Stimulated activated naive CD8-positive, alpha-beta T cell treated with anti-CD3 and anti-CD28 coated beads, Interleukin-15, Interleukin-2, amounts not matched to agents 100 ng/mL and 50 ng/mL, for 24 hours (primary cell): ENCODE results near the gene ROPN1L.

Experiments
- H3K27ac Mint-ChIP-seq: one replicate; pipeline ENCODE4 v1.8.0; 2021; ENCODE audit warnings: mild to moderate bottlenecking, mixed read lengths
- H3K27me3 Mint-ChIP-seq: one replicate; pipeline ENCODE4 v1.8.0; 2021; ENCODE audit warnings: mixed read lengths
- H3K36me3 Mint-ChIP-seq: one replicate; pipeline ENCODE4 v1.8.0; 2021; ENCODE audit warnings: low read depth, mixed read lengths
- H3K4me1 Mint-ChIP-seq: one replicate; pipeline ENCODE4 v1.8.0; 2021; ENCODE audit warnings: low read depth, mixed read lengths
- H3K4me3 Mint-ChIP-seq: one replicate; pipeline ENCODE4 v1.8.0; 2021; ENCODE audit warnings: mild to moderate bottlenecking, mixed read lengths
- H3K9me3 Mint-ChIP-seq: one replicate; pipeline ENCODE4 v1.8.0; 2021; ENCODE audit warnings: mixed read lengths

ROPN1L gene

GRCh38 chr5:10475931-10476676 lies 34.4 kb downstream of the ROPN1L start:
- Mint-ChIP-seq H3K27ac (no peak overlapping the region), H3K4me3 (no peak overlapping the region), H3K36me3 (no peaks in the 10 kb centered on the region), H3K4me1 (no peaks in the 10 kb centered on the region), H3K9me3 (peaks cover 10% of the 10 kb centered on the region), H3K27me3 (peaks cover 4% of the 10 kb centered on the region)

GRCh38 chr5:10476878-10477277 lies 35.2 kb downstream of the ROPN1L start:
- Mint-ChIP-seq H3K27me3 (peaks cover 4% of the 10 kb centered on the region), H3K36me3 (no peaks in the 10 kb centered on the region)

GRCh38 chr5:10477943-10478342 lies 36.3 kb downstream of the ROPN1L start:
- Mint-ChIP-seq H3K9me3 (peaks cover 10% of the 10 kb centered on the region), H3K27me3 (peaks cover 4% of the 10 kb centered on the region), H3K4me3 (no peak overlapping the region), H3K36me3 (no peaks in the 10 kb centered on the region), H3K27ac (no peak overlapping the region), H3K4me1 (no peaks in the 10 kb centered on the region)

More at GRCh38 chr5:10476878-10477277, 35.2 kb downstream of the ROPN1L start:
- peaks cover 10% of the 10 kb centered on the region for H3K9me3 Mint-ChIP-seq
- H3K4me3 Mint-ChIP-seq: no peak overlapping the region
- no peaks in the 10 kb centered on the region for H3K4me1 Mint-ChIP-seq
- no peak overlapping the region for H3K27ac Mint-ChIP-seq

GRCh38 chr5:10478436-10478835 lies 36.8 kb downstream of the ROPN1L start:
- Mint-ChIP-seq H3K36me3 (no peaks in the 10 kb centered on the region), H3K27ac (no peak overlapping the region), H3K4me3 (no peak overlapping the region), H3K27me3 (peaks cover 4% of the 10 kb centered on the region), H3K4me1 (no peaks in the 10 kb centered on the region), H3K9me3 (peaks cover 10% of the 10 kb centered on the region)

- Mint-ChIP-seq H3K4me3 (no peak overlapping the region), H3K27me3 (peaks cover 4% of the 10 kb centered on the region), H3K4me1 (no peaks in the 10 kb centered on the region), H3K36me3 (no peaks in the 10 kb centered on the region), H3K9me3 (peaks cover 10% of the 10 kb centered on the region), H3K27ac (no peak overlapping the region)
Measured at GRCh38 chr5:10479154-10479721, 37.6 kb downstream of the ROPN1L start.

- peaks cover 5% of the 10 kb centered on the region for H3K4me1 Mint-ChIP-seq
- no peaks in the 10 kb centered on the region for H3K36me3 Mint-ChIP-seq
- H3K27ac Mint-ChIP-seq: no peak overlapping the region
- H3K4me3 Mint-ChIP-seq: no peak overlapping the region
- H3K9me3 Mint-ChIP-seq: peaks cover 7% of the 10 kb centered on the region
- peaks cover 8% of the 10 kb centered on the region for H3K27me3 Mint-ChIP-seq
Measured at GRCh38 chr5:10480237-10480985, 38.7 kb downstream of the ROPN1L start.

GRCh38 chr5:10481241-10481935 lies 39.7 kb downstream of the ROPN1L start:
- peaks cover 5% of the 10 kb centered on the region for H3K4me1 Mint-ChIP-seq
- peaks cover 8% of the 10 kb centered on the region for H3K27me3 Mint-ChIP-seq
- no peak overlapping the region for H3K27ac Mint-ChIP-seq
- no peak overlapping the region for H3K4me3 Mint-ChIP-seq
- H3K9me3 Mint-ChIP-seq: no peaks in the 10 kb centered on the region
- no peaks in the 10 kb centered on the region for H3K36me3 Mint-ChIP-seq

GRCh38 chr5:10482791-10483530 lies 41.3 kb downstream of the ROPN1L start:
- Mint-ChIP-seq H3K27ac (no peak overlapping the region), H3K27me3 (peaks cover 8% of the 10 kb centered on the region), H3K9me3 (no peaks in the 10 kb centered on the region), H3K4me1 (peaks cover 6% of the 10 kb centered on the region), H3K36me3 (no peaks in the 10 kb centered on the region), H3K4me3 (no peak overlapping the region)

GRCh38 chr5:10484774-10485141 lies 43.1 kb downstream of the ROPN1L start:
- no peak overlapping the region for H3K4me3 Mint-ChIP-seq
- peaks cover 8% of the 10 kb centered on the region for H3K27me3 Mint-ChIP-seq
- peaks cover 24% of the 10 kb centered on the region for H3K4me1 Mint-ChIP-seq
- H3K27ac Mint-ChIP-seq: no peak overlapping the region
- H3K9me3 Mint-ChIP-seq: no peaks in the 10 kb centered on the region
- H3K36me3 Mint-ChIP-seq: no peaks in the 10 kb centered on the region

- no peaks in the 10 kb centered on the region for H3K36me3 Mint-ChIP-seq
- H3K27ac Mint-ChIP-seq: peak overlapping the region; percentile 12
- no peaks in the 10 kb centered on the region for H3K9me3 Mint-ChIP-seq
- peaks cover 29% of the 10 kb centered on the region for H3K4me1 Mint-ChIP-seq
- H3K27me3 Mint-ChIP-seq: peaks cover 8% of the 10 kb centered on the region
- no peak overlapping the region for H3K4me3 Mint-ChIP-seq
Measured at GRCh38 chr5:10485142-10485795, 43.6 kb downstream of the ROPN1L start.

GRCh38 chr5:10485897-10486296 lies 44.2 kb downstream of the ROPN1L start:
- Mint-ChIP-seq H3K27ac (no peak overlapping the region), H3K4me1 (peaks cover 33% of the 10 kb centered on the region), H3K9me3 (no peaks in the 10 kb centered on the region), H3K4me3 (no peak overlapping the region), H3K36me3 (no peaks in the 10 kb centered on the region), H3K27me3 (peaks cover 4% of the 10 kb centered on the region)

- H3K4me3 Mint-ChIP-seq: no peak overlapping the region
- no peaks in the 10 kb centered on the region for H3K36me3 Mint-ChIP-seq
- no peaks in the 10 kb centered on the region for H3K9me3 Mint-ChIP-seq
- H3K27me3 Mint-ChIP-seq: peaks cover 4% of the 10 kb centered on the region
- H3K27ac Mint-ChIP-seq: no peak overlapping the region
- H3K4me1 Mint-ChIP-seq: peaks cover 33% of the 10 kb centered on the region
Measured at GRCh38 chr5:10486511-10487344, 45.0 kb downstream of the ROPN1L start.

- no peaks in the 10 kb centered on the region for H3K9me3 Mint-ChIP-seq
- H3K36me3 Mint-ChIP-seq: no peaks in the 10 kb centered on the region
- H3K27me3 Mint-ChIP-seq: peaks cover 4% of the 10 kb centered on the region
- peaks cover 33% of the 10 kb centered on the region for H3K4me1 Mint-ChIP-seq
- H3K4me3 Mint-ChIP-seq: no peak overlapping the region
- no peak overlapping the region for H3K27ac Mint-ChIP-seq
Measured at GRCh38 chr5:10488144-10488543, 46.5 kb downstream of the ROPN1L start.
